Brain microvascular endothelial cell (primary cell): ENCODE measurements around the gene WDR90.
"Not testable (repeated sequence)": the region's sequence is repeated elsewhere in the genome, so short reads cannot be mapped to it uniquely, and the experiment has no call there.

ENCODE experiments used
- DNase-seq: peaks from one replicate; pipeline ENCODE4 v3.0.0-alpha.2; 2020
- H3K27ac ChIP-seq: fragments of 250-450 bp; sonication (Bioruptor Pico); 2 replicates; pipeline ENCODE4 v1.5.1; 2020; ENCODE audit warnings: mild to moderate bottlenecking, moderate library complexity
- H3K27me3 ChIP-seq: fragments of 250-450 bp; sonication (Bioruptor Pico); replicated peaks from 2 replicates; pipeline ENCODE4 v1.5.1; 2020; ENCODE audit warnings: mild to moderate bottlenecking
- H3K36me3 ChIP-seq: fragments of 250-450 bp; sonication (Bioruptor Pico); replicated peaks from 2 replicates; pipeline ENCODE4 v1.5.1; 2020; ENCODE audit warnings: mild to moderate bottlenecking
- H3K4me3 ChIP-seq: 2 replicates; pipeline ENCODE4 v1.5.1; 2011; ENCODE audit warnings: low read depth, mild to moderate bottlenecking, control low read depth, low read length, moderate library complexity
- CTCF ChIP-seq: IDR thresholded peaks from 2 replicates; pipeline ENCODE4 v1.5.1; 2011; ENCODE audit warnings: low read depth, mild to moderate bottlenecking, moderate library complexity, low read length, control low read depth, inconsistent platforms; ENCODE audit errors: missing control alignments
- in situ Hi-C: cut with HindIII; loops from 2 replicates; pipeline ENCODE4 v1.10.0; 2017; ENCODE audit warnings: low sequenced_read_pairs, low pct_ligation_motif_present

Gene WDR90

GRCh38 chr16:710500-711075 is 61.4 kb downstream of the WDR90 start:
- in situ Hi-C loops, result loop anchor here (25.0 kb wide), 1 partner anchor 277 kb away; the partner anchor contains the start of gene SOX8

GRCh38 chr16:711084-711483 is 61.9 kb downstream of the WDR90 start:
- Histone ChIP-seq H3K27ac (no peak overlapping the region), H3K36me3 (no peaks in the 10 kb centered on the region), H3K27me3 (peaks cover 16% of the 10 kb centered on the region), H3K4me3 (no peak overlapping the region)
- TF ChIP-seq CTCF, result no peak
- DNase-seq, result no peak
- in situ Hi-C loops, result loop anchor here (25.0 kb wide), 1 partner anchor 276 kb away; the partner anchor contains the start of gene SOX8

More at GRCh38 chr16:710500-711075, 61.4 kb downstream of the WDR90 start:
- Histone ChIP-seq H3K36me3 (no peaks in the 10 kb centered on the region), H3K27ac (no peak overlapping the region), H3K27me3 (peaks cover 19% of the 10 kb centered on the region), H3K4me3 (no peak overlapping the region)
- no peak for DNase-seq
- TF ChIP-seq CTCF, result no peak

- H3K36me3 ChIP-seq, result no peaks in the 10 kb centered on the region
- in situ Hi-C loops, result loop anchor here (25.0 kb wide), 1 partner anchor 276 kb away; the partner anchor contains the start of gene SOX8
- H3K27ac ChIP-seq, result no peak overlapping the region
- peak; percentile 83 for TF ChIP-seq CTCF
- H3K27me3 ChIP-seq, result peaks cover 10% of the 10 kb centered on the region
- H3K4me3 ChIP-seq, result no peak overlapping the region
- peak; percentile 46 for DNase-seq
Observed at GRCh38 chr16:711548-712320, 62.6 kb downstream of the WDR90 start.

- in situ Hi-C loops, result loop anchor here (25.0 kb wide), 1 partner anchor 275 kb away; the partner anchor contains the start of gene SOX8
- H3K27me3 ChIP-seq, H3K4me3 ChIP-seq, H3K36me3 ChIP-seq: not testable (repeated sequence)
- peak; percentile 94 for DNase-seq
- TF ChIP-seq CTCF, result peak; percentile 67
- peak overlapping the region; percentile 64 for H3K27ac ChIP-seq
Observed at GRCh38 chr16:712740-713250, 63.6 kb downstream of the WDR90 start.

- H3K36me3 ChIP-seq, result peaks cover 2% of the 10 kb centered on the region
- no peak overlapping the region for H3K27ac ChIP-seq
- no peak for TF ChIP-seq CTCF
- no peaks in the 10 kb centered on the region for H3K27me3 ChIP-seq
- no peak for DNase-seq
- in situ Hi-C loops, result loop anchor here (25.0 kb wide), 1 partner anchor 273 kb away; the partner anchor contains the start of gene SOX8
- peak overlapping the region; percentile 38 for H3K4me3 ChIP-seq
Observed at GRCh38 chr16:714079-714478, 64.9 kb downstream of the WDR90 start.
